ENCODE measurements around the gene CFAP52.
A peak's percentile ranks its signal among the peaks of the same experiment; 100 is the strongest.

CFAP52 gene

GRCh38 chr17:9575381-9576101 is 901 bp upstream of the CFAP52 start, which contains the start of gene STX8 (continued):
- TF ChIP-seq ZNF274 (IDR thresholded peaks at IDR 0.05; ENCODE audit: low read length) (no peak), ZNF274 (tag by site-specific recombination; IDR thresholded peaks at IDR 0.05; ENCODE audit: borderline replicate concordance) (no peak), ZBTB49 (tag by site-specific recombination; IDR thresholded peaks at IDR 0.05; ENCODE audit: low read depth) (no peak), ZNF510 (tag by site-specific recombination; IDR thresholded peaks at IDR 0.05; ENCODE audit: insufficient replicate concordance) (no peak), ZNF560 (tag by site-specific recombination; IDR thresholded peaks at IDR 0.05; ENCODE audit: borderline replicate concordance) (no peak), ZNF132 (tag by site-specific recombination; IDR thresholded peaks at IDR 0.05; ENCODE audit: borderline replicate concordance) (no peak), ZNF596 (tag by site-specific recombination; IDR thresholded peaks at IDR 0.05) (no peak; the same call in 1 of the 2 replicates), KLF17 (tag by site-specific recombination; IDR thresholded peaks at IDR 0.05) (peak; percentile 67; the same call in 1 of the 2 replicates), ZNF26 (tag by site-specific recombination; IDR thresholded peaks at IDR 0.05) (no peak), ZBTB44 (tag by site-specific recombination; IDR thresholded peaks at IDR 0.05) (peak; percentile 6; the same call in 1 of the 2 replicates), ZNF791 (tag by site-specific recombination; IDR thresholded peaks at IDR 0.05) (no peak), ZNF398 (tag by site-specific recombination; IDR thresholded peaks at IDR 0.05) (no peak; the same call in 1 of the 2 replicates), ZNF148 (tag by site-specific recombination; IDR thresholded peaks at IDR 0.05; ENCODE audit: borderline replicate concordance) (no peak), ZNF146 (tag by site-specific recombination; IDR thresholded peaks at IDR 0.05) (no peak), ATF2 (tag by site-specific recombination; IDR thresholded peaks at IDR 0.05; ENCODE audit: low read depth) (no peak), ZNF18 (tag by site-specific recombination; IDR thresholded peaks at IDR 0.05) (no peak; the same call in 1 of the 2 replicates), ZNF169 (tag by site-specific recombination; IDR thresholded peaks at IDR 0.05) (no peak), ZNF174 (tag by site-specific recombination; IDR thresholded peaks at IDR 0.05) (no peak), ZNF776 (tag by site-specific recombination; IDR thresholded peaks at IDR 0.05; ENCODE audit: borderline replicate concordance) (no peak), YY2 (tag by site-specific recombination; IDR thresholded peaks at IDR 0.05) (no peak), ZSCAN18 (tag by site-specific recombination; IDR thresholded peaks at IDR 0.05) (no peak), ZNF350 (tag by site-specific recombination; IDR thresholded peaks at IDR 0.05) (no peak)

Measured in HEK293 (cell line).